Non-pigmented ciliary epithelial cell (primary cell): Measurements from ENCODE around the gene DNASE1L3.

Source experiments
- DNase-seq: peaks from one replicate; pipeline ENCODE4 v3.0.0-alpha.2; 2010; ENCODE audit warnings: low read depth

Gene DNASE1L3

DNA sequence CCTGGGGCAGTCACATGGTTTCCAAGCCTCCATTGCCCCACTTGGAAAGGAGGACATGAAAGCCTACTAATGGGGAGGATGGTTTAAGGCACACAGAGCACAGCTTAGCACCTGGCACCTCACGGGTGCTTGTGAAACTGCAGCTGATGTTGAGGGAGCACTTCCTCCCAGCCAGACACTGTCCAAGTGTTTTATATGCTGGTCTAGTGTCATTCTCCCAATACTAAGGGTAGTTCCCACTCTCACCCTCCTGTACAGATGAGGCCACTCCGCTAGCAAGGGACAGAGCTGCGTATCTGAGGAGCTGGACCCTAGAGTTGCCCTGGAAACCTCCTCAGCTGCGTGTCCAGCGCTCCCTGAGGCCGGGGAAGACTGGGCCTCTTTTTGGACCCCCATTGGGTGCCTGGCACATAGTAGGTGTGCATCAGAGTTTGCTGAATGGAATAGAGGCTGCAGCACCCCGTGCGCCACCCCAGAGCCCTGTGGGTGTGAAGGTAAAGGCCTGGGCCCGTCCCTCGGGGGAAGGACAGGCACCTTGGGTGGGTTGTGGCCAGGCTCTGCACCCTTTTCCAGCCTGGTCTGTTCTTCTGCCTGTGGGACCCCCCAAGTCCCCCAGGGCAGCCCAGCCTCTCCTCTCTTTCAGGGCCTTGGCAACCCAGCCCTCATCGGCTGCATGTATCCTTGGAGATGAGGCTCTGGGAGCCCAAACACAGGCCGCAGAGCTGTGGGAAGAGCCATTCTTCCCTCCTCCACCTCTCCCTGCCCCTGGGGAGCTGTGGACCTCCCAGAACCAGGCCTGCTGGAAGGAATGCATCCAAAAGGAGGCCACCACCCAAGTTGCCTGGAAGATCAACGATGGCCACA is 31.3 kb downstream of the DNASE1L3 start:
- no peak for DNase-seq

DNA sequence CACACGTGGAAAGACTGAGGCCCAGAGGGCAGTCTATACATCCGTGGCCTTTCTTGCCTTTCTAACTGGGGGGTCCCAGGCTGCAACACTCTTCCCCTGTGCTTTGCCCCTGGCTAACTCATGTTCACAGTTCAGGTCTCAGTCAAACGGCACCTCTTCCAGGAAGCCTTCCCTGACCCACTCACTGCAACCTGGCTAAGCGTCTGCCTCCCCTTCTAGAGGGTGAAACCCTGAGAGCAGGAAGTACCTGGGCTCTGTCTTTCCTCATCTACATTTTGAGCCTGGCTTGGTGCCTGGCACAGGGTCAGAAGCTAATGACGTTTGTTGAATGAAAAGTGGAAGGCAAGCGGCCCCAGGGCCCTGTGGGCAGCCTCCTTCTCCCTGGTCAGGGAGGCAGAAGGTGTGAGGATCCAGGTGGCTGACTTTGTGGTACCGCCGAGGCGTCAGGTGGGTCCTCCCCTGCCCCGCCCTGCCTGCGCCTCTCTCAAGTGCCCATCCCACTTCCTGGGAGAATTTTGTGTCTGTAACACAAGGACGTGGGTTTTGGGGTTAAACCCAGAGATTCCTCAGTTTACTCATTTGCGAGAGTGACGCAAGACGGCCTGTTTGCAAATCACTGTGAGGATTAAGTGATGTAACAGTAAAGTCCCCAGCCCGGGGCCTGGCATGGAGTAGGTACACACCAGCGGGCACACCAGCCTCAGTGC is 32.1 kb downstream of the DNASE1L3 start:
- DNase-seq = no peak

DNA sequence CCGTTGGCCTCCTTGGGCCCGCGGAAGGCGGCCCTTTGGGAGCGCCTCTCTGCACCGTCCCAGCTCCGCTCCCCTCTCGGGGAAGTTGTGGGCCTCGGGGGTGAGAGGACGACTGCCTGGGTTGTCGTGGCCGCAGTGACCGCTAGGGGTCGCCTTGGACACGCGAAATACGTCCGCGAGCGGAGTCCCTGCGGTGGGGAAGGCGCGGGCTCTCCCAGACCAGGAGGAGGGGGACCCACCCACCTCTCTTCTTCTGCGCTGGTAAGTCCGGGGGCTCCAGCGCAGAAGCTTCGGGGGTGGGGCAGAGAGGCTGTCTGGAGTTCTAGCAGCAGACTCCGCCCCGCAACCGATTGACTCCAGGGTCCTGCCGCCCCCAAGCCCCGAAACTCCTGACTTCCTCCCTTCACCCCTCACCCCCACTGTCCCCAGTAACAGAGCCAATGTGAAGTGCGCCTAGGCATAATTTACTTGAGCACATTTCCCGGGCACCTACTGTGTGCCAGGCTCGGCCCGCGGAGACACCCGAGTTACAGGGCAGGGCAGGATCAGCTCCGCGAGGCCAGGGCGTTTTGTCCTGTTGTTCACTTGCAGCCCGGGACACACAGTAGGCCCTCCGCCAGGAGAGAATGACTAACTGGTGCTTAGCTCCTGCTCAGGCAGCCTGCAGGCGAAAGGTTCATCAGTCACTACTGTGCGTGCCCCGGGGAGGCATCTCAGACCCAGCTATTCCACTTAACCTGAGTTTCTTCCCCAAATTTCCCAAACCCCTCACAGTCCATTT is 32.8 kb downstream of the DNASE1L3 start:
- DNase-seq = no peak

DNA sequence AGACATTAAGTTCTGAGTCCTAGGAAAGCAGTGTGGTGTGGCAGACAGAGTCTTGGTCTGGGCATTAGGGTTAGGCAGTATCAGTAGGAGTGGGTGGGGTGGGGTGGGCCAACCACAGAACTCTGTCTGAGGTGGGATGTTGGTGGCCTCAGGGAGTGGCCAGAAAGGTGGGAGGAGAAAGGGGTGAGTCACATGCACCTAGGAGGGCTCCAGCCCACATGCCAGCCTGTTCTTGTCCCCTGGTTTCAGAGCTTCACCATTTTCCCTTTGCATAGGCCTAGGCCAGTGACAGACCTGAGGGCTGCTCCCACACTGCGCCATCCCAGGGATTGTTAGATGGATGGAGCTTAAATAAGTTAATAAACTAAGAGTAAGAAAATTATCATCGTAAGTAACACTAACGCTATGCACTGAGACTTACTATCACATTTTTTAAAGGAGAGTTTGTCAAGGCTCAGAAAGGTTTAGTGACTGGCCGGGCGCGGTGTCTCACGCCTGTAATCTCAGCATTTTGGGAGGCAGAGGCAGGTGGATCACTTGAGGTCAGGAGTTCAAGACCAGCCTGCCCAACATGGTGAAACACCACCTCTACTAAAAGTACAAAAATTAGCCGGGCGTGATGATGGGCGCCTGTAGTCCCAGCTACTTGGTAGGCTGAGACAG is 33.8 kb downstream of the DNASE1L3 start:
- no peak for DNase-seq

DNA sequence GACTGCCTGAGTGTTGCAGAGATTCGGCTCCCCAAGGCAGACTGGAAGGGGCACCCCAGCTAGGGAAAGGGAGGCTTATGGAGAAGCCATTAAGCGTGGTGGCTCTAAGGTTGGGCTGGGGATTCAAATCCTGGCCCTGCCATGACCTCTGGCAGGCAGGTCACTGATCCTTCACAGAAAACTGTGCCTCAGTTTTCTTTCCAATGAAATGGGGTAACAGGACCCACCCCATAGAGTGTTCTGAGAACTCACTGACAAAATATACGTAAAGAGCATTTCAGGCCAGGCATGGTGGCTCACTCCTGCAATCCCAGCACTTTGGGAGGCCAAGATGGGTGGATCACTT is 34.6 kb downstream of the DNASE1L3 start:
- no peak for DNase-seq

DNA sequence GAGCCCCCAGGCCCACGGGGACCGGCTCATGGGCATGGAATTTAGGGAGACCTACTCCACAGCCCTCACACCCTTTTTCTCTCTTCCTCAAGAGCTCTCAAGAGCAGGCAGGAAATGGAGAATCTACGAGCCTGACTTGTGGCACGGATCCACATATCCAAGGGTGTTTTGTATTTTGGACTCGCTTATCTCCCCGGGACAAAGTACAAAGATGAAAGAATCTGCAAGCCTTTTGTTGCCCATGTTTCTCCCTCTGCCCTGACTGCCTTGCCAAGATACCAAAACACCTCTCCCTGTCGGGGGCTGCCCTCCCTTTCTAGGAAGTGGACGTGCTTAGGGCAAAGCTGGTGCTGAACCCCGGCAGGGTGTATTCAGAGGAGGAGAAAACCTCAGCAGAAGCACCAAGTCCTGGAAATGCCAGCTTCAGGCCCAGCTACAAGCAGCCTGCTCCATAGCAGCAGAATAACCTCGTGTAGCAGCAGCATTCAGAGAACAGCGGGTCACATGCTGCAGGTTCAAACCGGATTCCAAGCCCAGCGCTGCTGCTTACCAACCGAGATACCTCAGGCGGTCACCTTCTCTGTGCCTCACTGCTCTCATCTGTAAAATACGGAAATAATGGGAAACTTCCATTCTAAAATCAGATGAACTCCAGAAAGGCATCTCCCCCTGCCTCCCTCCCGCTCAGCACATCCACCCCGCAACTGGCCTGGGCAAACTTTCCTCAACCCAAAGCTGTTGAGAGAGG is 35.2 kb downstream of the DNASE1L3 start:
- DNase-seq = no peak

DNA sequence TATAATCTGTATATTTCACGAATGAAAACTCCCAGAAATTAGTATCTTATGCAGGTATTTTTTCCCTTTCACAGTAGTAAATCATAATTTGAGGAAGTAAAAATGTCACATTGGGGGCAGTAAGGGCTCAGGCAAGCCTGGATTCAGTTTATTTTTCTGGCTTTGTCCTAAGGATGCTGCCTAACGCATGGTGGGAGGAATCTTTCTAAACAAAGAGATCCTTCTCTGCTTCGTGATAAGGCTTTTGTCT is 35.7 kb downstream of the DNASE1L3 start:
- no peak for DNase-seq

DNA sequence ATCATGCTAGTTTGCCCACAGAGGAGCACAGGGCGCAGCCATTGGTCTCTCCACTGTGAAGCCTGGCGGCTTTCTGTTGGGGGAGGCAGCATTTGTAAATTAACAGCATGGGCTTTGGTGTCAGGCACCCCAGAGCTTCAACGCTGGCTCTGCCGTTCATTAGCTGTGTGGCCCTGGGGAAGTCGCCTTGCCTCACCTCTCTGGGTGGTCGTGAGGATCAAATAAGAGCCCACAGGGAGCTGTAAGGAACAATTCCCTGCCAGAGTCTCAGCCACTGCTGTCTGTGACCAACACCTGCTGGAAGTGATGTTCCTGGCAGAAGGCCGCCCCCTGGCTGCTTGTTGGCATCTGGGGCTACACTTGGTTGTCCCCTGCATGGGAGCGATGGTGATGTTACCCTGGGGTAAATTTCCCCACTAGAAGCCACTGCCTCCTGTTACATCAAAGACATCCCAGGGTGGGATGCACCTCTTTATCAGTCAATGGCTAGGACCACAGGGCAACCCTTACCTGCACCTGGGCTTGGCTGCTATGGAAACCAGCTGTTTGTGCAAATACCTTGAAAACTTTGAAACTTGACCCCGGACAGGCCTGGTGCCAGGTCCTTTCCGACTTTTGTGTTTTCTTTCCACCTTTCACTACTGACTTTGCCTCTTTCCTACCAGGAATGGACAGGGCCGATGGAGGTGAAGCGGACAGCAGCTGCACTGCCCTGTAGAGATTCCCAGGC is 36.9 kb downstream of the DNASE1L3 start:
- DNase-seq = no peak

DNA sequence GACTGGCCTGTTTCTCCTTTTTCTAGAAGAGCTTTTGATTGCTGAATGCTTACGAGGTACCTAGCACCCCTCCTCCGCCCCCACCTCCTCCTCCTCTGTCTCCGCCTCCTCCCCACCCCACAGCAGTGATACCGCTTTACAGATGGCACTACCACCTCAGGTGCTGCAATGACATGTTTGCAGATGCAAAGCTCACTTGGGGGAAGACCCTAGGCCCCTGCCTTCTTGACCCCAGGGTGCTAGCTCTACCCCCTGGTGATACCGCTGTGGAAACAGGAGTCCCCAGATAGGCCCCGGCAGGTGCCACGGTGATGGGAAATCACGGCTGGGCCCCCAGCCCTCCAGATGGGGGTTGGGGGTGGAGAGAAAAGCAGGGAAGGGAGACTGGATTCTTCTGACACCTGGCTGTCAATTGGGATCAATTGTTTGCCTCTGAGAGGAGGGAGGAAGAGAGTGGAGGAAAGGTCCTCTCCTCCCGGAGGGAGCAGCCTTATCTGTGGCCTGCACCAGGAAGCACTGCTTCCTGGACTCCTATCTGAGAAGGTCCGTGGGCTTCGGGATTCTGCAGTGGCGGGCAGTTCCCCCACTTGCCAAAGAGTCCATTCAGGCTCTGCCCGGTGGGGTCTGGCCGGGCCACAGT is 37.6 kb downstream of the DNASE1L3 start:
- no peak for DNase-seq

DNA sequence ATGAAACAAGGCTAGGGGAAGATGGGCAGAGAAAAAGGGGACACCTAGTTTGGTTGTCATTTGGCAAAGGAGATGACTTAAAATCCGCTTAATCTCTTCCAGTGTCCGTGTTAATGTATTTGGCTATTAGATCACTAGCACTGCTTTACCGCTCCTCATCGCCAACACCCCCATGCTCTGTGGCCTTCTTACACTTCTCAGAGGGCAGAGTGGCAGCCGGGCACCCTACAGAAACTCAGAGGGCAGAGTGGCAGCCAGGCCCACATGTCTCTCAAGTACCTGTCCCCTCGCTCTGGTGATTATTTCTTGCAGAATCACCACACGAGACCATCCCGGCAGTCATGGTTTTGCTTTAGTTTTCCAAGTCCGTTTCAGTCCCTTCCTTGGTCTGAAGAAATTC is 39.6 kb downstream of the DNASE1L3 start:
- no peak for DNase-seq

DNA sequence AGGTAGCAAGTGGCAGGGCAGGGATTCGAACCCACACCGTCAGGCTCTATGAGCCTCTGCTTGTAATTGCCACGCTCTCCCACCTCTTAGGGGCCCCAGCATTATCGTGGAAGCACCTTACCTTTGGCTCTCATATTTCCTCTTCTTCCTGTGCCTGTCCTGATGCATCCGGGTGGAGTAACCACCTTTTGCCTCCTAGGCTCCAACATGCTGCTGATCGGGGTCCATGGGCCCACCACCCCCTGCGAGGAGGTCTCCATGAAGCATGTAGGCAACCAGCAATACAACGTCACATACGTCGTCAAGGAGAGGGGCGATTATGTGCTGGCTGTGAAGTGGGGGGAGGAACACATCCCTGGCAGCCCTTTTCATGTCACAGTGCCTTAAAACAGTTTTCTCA is 40.4 kb downstream of the DNASE1L3 start:
- DNase-seq = no peak

DNA sequence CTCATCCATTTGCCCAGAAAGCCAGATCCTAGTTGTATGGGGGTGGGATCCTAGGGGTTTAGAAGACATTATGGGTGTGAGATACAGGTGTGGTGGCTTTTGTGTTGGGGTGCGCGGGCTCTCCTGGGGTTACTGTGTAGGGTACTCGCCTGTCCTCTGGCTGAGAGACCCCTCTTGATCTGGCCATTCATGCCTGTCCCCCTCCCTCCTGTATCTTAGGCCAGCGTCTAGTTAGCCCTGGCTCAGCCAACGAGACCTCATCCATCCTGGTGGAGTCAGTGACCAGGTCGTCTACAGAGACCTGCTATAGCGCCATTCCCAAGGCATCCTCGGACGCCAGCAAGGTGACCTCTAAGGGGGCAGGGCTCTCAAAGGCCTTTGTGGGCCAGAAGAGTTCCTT is 41.4 kb downstream of the DNASE1L3 start:
- DNase-seq = no peak

DNA sequence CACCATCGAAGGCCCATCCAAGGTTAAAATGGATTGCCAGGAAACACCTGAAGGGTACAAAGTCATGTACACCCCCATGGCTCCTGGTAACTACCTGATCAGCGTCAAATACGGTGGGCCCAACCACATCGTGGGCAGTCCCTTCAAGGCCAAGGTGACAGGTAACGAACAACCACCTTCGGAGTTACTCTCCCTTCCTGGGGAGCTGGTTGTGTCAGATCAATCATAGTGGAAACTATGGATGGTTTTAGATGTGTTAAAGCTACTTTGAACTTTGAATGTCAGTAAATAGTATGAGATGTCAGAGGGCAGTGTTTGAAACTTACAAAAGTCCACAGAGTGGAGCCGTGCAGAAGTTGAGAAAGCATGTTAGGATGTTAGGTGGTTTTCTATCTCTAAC is 42.3 kb downstream of the DNASE1L3 start:
- DNase-seq = no peak

DNA sequence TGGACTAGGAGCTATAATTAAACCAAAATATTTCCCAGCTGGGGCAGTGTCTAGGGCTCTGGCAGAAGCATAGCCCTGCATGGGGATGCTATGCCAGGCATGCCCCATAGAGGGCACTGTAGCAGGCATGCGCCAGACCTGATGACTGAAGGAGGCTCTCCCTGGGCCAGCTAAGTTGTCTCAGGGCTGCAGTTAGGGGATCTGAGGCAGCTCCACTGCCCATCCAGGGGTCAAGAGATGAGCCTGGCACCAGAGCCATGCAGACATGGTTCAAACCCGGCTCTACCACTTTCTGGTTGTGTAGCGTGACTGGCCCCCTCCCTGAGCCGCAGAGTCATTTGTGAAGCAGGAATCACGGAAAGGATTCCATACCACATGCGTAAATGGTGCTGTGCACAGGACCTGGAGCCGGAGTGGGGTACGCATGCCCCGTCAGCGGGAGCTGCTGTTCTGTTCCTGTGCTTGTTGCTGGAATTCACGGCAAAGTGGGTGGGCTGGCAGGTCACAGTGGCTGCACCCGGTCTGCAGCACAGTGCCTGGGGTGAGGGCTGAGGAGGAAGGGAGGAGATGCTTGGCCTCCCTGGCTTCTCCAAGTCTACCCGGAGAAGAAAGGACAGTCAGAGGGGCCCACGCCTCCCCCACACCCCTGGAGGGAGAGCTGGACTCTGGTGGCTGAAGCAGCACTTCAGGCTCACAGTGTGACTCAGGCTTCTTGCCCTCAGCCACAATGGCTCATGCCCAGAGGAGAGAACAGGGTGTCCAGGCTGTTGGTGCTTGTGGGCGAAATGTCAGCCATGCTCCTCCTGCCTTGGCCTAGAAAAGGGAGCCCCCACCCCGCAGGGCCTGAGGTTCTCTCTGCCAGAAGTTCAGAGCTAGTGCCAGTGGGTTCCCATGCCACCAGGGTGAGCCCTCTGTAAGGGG is 43.1 kb downstream of the DNASE1L3 start:
- DNase-seq = no peak

DNA sequence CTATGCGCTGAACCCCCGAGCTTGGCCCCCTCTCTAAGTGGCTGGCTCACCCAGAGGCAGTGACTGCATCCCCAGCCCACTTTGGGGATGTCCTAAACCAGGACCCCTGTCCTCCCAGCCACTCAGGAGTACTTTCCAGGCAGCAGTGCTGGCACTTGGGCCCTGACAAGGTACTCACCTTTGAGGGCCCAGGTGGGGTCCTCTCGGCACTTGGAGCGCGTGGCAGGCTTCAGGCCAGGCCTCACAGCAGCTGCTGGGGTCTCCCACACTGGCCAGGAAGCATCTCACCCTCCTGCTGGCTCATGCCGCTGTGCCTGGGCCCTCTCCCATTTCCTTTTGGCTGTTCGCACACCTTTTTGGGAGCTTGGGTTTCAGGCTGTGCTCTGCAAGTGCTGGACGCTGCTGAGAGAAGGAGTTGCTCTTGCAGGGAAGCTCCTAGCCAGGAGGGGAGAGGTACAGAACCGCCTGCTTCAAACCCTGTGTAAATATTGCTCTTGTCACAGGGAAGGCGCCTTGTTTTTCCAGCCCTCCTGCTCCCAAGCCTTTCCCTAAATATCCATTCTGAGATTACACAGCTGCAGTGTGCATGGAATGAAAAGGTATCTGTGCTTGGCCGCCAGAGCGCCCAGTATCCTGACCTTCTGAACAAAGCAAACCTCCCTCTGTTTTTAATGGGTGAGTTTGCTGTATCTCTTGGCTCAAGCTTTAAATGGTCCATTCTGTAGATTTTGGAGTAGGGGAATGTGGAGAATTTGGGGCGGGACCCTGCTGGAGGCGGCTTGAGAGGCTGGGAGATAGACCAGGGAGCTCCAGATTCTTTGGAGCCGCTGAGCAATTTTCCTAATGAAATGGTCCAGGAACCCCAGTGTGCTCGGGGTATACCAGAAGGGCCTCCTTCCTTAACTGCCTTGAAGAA is 45.6 kb downstream of the DNASE1L3 start:
- DNase-seq = no peak

DNA sequence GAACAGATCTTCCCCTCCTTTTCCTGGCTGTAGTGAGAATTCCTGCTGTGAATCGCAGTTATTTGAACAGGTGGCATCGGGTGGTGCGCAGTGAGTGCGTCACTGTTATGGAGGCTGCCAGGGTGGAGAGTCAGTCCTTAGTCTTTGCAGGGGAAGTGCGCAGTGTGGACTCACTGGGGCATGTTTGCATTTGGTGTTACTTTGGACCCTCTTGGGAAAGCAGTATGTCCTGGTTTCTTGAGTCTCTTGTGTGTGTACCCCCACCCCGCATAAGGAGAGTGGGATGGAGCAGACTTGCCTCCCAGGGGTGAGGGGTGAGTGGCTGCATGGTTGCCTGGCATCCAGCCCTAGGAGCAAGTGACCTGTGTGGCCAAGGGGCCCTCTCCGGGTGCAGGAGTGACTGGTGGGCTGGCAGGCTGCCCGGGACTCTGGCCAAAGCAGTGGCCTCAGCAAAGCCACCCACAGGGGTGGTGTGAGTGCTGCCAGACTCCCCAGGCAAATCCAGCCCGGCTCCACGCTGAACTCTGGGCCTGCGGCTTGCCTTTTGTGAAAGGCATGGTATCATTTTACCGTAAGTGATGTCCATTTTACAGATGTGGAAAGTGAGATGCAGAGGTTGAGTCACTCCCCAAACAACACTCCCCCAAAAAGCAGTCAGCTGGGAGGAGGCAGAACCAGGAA is 46.4 kb downstream of the DNASE1L3 start:
- DNase-seq = no peak

DNA sequence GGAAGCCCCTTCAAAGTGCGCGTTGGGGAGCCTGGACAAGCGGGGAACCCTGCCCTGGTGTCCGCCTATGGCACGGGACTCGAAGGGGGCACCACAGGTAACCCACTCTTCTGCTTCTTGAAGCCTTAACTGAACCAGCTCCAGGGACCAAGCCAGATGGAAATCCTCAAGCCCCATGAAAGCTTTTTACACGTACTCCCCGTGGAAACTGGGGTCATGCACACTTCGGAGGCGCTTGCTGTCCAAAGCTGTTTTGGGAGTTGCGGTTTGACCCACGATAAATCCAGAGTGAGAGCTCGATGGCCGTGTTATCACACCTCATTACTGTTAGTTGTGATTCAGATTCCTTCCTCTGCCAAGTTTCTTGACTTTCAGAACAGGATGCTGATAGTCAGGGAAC is 47.5 kb downstream of the DNASE1L3 start:
- no peak for DNase-seq
